AML-193 (cell line): ENCODE results near the gene GPR63.

ENCODE experiments used
- DNase-seq, 2 experiments: peaks; one replicate each; lab custom pipeline; 2025; lab: John Stamatoyannopoulos, UW

Gene GPR63

GRCh38 chr6:96821034-96821433, 16.2 kb downstream of the GPR63 start:
- DNase-seq, result no peak

- DNase-seq, result no peak
Measured at GRCh38 chr6:96816301-96816817, 20.9 kb downstream of the GPR63 start.

- DNase-seq, result no peak
Measured at GRCh38 chr6:96814625-96815024, 22.7 kb downstream of the GPR63 start.

- DNase-seq, result no peak
Measured at GRCh38 chr6:96812077-96812703, 25.1 kb downstream of the GPR63 start.

GRCh38 chr6:96811670-96812069, 25.6 kb downstream of the GPR63 start:
- DNase-seq, result no peak

GRCh38 chr6:96811136-96811535, 26.1 kb downstream of the GPR63 start:
- DNase-seq, result no peak

- DNase-seq, result no peak
Measured at GRCh38 chr6:96809119-96809518, 28.2 kb downstream of the GPR63 start.

GRCh38 chr6:96803106-96803481, 34.2 kb downstream of the GPR63 start:
- DNase-seq, result no peak

GRCh38 chr6:96795481-96795880, 41.8 kb downstream of the GPR63 start:
- no peak for DNase-seq

- no peak for DNase-seq
Measured at GRCh38 chr6:96794980-96795379, 42.3 kb downstream of the GPR63 start.

- no peak for DNase-seq
Measured at GRCh38 chr6:96792561-96793190, 44.6 kb downstream of the GPR63 start.

GRCh38 chr6:96789871-96790270, 47.4 kb downstream of the GPR63 start:
- DNase-seq, result no peak

- no peak for DNase-seq
Measured at GRCh38 chr6:96787846-96788580, 49.3 kb downstream of the GPR63 start.

- peak; percentile 72 to 83 for DNase-seq
Measured at GRCh38 chr6:96786336-96786735, 50.9 kb downstream of the GPR63 start.

- no peak for DNase-seq
Measured at GRCh38 chr6:96784650-96785049, 52.6 kb downstream of the GPR63 start.

GRCh38 chr6:96783307-96783706, 54.0 kb downstream of the GPR63 start:
- no peak for DNase-seq

- DNase-seq, result no peak
Measured at GRCh38 chr6:96781557-96781956, 55.7 kb downstream of the GPR63 start.

GRCh38 chr6:96777113-96777512, 60.2 kb downstream of the GPR63 start:
- no peak for DNase-seq

GRCh38 chr6:96775727-96776400, 61.4 kb downstream of the GPR63 start:
- no peak for DNase-seq

GRCh38 chr6:96766769-96767168, 70.5 kb downstream of the GPR63 start:
- DNase-seq, result no peak

GRCh38 chr6:96762599-96762998, 74.7 kb downstream of the GPR63 start:
- no peak for DNase-seq

- DNase-seq, result no peak
Measured at GRCh38 chr6:96761794-96762193, 75.5 kb downstream of the GPR63 start.
